HG03442 (cell line): ENCODE results near the gene ZBTB45.

Experiments used
- ATAC-seq: cut with Tn5 transposase; IDR thresholded peaks from one replicate; pipeline ENCODE4 v1.9.1; 2021; ENCODE audit warnings: mild to moderate bottlenecking, moderate library complexity; ENCODE audit not compliant: unreplicated experiment

ZBTB45 gene

DNA sequence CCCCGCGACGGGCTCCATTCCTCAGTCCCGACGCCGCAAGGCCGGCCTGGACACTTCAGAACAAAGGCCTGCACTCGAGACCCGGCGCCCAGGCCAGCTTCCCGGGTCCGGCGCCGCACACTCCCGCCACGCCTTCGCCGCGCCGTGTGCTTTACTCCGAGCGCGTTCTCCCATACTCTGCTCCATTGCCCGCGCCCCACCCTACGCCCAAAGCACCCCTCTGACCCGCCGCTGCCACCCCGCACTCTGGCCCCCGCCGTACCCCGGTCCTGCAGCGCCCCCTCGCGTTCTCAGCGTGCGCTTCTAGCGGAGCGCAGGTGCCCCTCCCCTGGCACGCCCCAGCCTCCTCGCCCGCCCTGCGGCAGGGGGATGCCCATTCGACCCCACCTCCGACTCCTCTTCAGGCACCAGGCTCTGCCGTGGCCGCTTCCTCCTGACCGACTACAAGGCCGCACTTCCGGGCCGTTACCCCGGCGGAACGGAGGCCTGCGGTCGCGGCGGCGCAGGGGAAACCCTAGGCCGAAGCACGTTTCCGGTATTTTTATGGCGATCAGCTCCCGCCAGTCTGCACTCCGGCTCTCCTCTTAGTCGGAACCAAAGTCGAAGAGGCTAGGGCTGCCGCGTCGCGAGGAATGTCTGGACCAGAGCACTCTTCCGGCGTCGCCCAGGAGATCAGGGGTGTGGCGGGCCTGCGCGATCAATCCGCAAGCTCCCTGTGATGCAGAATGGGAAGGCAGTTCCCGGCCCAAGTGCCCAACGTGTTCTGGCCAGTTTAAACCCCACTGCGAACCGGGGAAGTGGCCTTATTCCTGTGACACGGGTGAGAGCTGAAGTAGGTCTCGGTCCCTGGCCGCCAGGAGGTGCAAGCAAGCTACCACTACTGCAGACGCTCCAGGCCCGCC is at the start of gene ZBTB45:
ZBTB45 (minus strand) TSS at position 456 of the 902 bp plus-strand sequence. CDS start 2,137 bp downstream, outside the sequence.
- ATAC-seq: peak; percentile 76

- no peak for ATAC-seq
Observed at GRCh38 chr19:58568453-58569130, 49.0 kb upstream of the ZBTB45 start.

DNA sequence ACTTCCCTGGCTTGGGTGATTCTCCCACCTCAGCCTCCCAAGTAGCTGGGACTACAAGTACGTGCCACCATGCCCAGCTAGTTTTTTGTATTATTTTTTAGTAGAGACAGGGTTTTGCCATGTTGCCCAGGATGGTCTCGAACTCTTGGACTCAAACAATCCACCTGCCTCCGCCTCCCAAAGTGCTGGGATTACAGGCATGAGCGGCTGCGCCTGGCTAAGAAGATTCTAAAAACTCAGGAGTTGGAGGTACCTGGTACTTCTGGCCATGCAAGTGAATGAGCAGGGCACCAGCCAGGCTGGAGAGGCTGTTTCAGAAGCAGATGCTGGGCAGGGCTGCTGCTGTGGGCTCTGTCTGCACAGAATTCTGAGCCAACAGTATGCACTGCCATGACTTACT is 47.4 kb upstream of the ZBTB45 start:
- ATAC-seq: no peak

- ATAC-seq: no peak
Observed at GRCh38 chr19:58563823-58564222, 44.2 kb upstream of the ZBTB45 start.

- no peak for ATAC-seq
Observed at GRCh38 chr19:58563034-58563573, 43.5 kb upstream of the ZBTB45 start.

DNA sequence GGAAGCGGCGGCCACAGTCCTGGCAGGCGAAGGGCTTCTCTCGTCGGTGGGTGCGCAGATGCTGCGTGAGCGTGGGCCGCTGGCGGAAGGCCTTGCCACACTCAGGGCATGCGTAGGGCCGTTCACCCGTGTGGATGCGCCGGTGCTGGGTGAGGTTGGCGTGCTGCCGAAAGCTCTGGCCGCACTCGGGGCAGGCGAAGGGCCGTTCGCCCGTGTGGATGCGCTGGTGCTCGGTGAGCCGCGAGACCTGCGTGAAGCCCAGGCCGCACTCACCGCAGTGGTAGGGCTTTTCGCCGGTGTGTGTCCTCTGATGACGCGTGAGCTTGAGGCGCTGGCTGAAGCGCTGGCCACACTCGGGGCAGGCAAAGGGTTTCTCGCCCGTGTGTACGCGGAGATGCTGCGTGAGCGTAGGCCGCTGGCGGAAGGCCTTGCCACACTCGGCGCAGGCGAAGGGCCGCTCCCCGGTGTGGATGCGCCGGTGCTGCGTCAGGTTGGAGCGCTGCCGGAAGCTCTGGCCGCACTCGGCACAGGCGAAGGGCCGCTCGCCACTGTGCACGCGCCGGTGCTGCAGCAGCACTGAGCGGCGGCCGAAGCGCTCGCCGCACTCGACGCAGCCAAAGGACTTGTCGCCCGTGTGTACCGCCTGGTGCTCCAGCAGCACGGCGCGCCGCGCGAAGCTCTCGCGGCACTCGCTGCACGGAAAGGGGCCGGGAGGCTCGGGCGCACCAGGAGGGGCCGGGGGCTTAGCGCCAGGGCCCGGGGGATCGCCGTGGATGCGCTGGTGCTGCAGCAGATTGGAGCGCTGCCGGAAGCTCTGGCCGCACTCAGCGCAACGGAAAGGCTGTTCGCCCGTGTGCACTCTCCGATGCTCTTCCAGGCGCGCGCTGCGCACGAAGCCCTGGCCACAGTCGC is 42.8 kb upstream of the ZBTB45 start:
- ATAC-seq: no peak

GRCh38 chr19:58561373-58562121 is 41.9 kb upstream of the ZBTB45 start:
- ATAC-seq: no peak

DNA sequence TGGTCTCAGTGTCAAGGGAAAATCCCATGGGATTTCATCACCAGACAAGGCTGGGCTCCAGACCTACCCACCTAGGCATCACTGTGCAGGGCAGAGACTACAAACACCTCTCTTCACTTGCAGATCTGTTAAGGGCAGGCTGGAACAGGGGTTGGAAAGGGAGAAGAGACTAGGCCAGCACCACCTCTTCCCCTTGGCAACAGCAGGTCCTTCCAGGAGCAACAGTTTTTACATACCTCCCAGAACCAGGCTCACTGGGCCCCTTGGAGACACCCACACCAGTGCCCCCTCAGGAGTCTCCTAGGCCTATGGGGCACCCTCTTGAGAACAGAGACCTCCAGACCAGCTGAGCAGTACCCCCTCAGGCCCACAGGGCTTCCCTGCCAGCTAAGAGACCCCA is 41.3 kb upstream of the ZBTB45 start:
- no peak for ATAC-seq

- no peak for ATAC-seq
Observed at GRCh38 chr19:58560007-58560887, 40.6 kb upstream of the ZBTB45 start.

DNA sequence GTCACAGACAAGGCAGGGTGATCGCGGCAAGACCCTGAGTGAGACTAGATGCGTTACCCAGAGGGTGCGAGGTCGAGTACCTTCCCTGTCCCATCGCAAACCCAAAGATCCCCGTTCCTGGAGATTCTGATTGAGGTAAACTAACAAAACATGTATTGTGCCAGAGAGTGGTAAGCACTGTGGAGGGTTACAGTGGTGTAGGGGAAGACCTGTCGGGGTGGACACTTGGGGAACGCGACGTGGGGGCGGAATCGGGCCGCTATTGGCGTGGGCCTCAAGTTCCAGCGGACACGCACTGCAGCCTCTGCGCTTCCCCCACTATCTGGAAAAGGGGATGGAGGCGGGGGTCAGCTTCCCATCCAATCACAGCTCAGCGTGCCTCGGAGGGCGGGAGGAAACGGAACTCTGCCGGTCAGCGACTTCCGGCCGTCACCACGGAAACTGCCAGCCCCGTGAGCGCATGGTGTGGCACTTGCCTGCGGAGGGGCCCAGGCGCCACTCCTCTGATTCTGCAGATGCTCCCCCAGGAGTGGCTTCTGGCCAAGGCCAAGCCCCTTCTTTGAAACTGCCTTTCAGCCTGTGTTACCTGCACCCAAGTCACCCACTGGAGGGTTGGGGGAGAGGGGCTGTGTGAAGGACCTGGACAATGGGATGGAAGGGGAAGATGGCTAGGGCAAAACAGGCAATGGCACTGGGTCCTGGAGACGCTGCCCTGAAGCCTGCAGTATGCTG is 39.8 kb upstream of the ZBTB45 start:
- ATAC-seq: no peak

GRCh38 chr19:58558623-58559274 is 39.1 kb upstream of the ZBTB45 start:
- peak; percentile 48 for ATAC-seq

- ATAC-seq: no peak
Observed at GRCh38 chr19:58558066-58558622, 38.5 kb upstream of the ZBTB45 start, which contains the start of gene UBE2M. TSS of gene UBE2M (minus strand) at chr19:58558611. CDS start at chr19:58558381, 230 bp downstream.

DNA sequence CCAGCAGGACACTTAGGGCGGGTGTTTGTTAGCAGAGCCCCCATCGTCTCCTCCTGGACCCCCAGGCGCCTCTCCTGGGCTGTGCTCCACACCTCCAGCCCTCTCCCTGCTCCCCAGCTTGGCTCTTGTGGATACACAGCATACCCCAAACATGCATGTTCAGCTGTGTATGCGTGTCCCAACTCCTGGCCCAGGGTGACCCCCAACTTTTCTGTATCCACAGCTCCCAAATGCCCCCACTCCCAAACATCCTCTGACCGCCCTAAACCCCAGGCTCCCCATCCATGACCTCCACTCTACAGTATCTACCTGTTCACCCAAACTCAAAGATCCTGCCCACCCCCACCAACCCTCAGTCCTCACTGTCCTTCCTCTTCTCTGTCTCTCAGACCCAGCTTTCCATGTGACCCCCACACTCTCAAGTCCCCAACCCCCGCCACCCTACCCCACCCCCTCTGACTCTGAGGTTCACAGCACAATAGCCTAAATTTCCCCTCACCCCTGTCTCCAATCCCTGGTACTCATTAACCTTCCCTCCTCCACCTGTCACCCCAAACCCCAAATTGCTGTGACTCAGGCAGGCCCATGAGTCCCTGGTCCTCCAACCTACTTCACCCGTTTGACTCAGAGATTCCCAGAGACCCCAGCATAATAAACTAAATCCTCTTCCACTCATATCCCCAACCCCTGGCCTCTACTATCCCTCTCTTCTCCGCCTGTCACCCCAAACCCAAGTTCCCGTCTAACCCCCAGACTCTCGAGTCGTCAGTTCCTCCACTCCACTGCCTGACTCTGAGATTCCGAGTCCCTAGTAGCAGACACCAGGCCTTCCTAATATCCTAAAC is 37.8 kb upstream of the ZBTB45 start:
- no peak for ATAC-seq

DNA sequence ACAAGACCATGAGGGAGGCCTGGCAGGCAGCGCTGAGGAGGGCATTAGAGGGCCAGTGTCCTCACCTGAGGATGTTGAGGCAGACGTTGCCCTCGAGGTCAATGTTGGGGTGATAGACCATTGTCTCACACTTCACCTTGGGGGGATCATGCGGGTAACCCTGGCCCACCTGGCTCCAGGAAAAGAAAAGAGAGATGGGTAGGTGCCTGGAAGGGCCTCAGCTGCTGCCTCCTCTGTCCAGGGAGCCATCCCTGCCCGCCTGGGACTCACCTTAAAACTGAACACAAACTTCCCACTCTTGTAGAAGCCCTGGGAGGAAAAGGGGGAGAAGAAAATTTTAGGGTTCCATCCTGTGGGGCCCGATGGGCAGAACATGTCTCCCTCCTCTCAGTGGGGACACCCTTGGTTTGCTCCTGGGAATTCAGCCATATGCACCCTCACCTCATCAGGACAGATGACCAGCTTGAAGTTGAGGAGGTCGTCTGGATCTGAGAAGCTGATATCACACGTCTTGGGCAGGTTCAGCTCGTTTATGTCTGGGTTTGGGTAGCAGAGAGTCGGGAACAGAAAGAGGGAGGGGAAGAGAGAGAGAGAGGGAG is 37.1 kb upstream of the ZBTB45 start:
- no peak for ATAC-seq

DNA sequence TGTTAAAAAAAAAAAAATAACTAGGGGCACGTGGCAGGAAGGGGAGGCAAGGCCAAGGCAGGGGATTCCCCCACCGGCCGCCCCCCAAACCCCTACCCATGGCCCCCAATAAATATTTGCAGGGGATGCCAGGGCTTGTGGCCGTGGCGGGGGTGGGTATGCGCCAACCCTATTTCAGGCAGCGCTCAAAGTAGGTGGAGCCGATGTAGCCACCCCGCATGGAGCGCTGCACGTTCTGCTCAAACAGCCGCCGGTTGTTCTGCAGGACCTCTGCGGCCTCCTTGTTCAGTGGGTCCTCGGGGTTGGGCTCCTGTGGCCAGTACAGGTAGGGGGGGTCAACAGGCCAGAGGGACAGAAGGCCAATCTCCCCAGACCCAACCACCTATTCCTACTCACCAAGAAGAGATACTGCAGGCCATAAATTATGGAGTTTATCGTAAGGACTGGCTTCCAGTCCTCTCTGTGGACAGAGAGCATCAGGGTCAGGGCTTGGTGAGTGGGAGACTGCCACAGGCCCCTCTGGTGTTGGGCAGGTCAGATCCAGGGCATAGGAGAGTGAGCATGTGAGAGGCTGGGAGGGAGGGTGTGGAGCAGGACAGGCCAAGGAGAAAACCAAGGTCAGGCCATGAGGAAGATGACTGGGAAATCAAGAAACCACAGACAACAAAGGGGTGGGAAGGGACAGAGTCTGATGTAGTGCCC is 36.5 kb upstream of the ZBTB45 start:
- no peak for ATAC-seq
